Measurements from ENCODE around the gene NOL4L. TPM values are rescaled to one million over a fixed set of nuclear protein-coding genes. Genes with fewer than 3 reads are reported as not detected.

NOL4L gene
- polyA plus RNA-seq, 4 donors, result 16.0 to 97.3 (median 24.0) TPM

DNA sequence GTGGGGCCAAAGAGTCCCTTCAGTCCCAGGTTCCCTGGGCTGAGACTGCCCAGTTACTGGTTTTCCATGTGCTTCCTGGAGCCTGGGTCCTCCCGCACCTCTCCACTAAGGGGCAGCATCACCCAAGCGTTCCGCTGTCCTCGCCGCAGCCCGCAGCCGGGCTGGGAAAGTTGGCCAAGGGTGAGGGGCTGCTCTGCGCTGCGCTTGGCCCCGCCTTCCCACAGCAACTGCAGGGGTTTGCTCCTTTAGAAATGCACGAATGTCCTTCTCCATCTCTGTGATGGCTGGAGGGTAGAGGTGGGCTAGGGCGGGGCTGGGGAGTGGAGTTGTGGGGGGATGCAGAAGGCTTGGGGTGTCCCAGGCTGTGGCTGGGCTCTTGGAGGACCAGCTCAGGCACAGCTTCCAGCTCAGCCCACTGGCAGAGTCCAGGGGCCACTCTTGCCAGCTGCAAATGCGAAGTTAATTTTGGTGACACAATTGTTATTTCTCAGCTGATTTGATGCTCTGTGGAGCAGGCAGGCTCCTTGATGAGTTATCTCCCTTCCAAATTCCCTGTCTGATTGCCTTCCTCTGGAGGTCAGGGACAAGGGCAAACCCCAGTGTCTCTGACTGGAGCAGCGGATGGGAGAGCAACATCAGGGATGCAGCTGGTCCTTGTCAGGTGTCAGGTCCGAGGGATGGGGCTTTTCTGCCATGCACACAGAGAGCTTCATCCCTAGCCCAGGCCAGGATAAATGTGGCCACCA is 63.2 kb downstream of the NOL4L start:
- Histone ChIP-seq H3K27ac (ENCODE audit: low read depth in 1 of 3, low read length in 2 of 3) (no peak overlapping the region), H3K4me1 (ENCODE audit: control insufficient read depth in 3 of 3, insufficient read depth in 2 of 3, low read depth in 1 of 3, low read length in 2 of 3) (peaks cover 0 to 16% (median 0%) of the 10 kb centered on the region in 3 donors), H3K4me3 (ENCODE audit: low read depth in 1 of 3, low read length in 3 of 3) (no peak overlapping the region), H3K27me3 (ENCODE audit: control insufficient read depth in 3 of 3, insufficient read depth in 3 of 3, low read length in 3 of 3) (no peaks in the 10 kb centered on the region), H3K9me3 (ENCODE audit: control insufficient read depth in 2 of 2, insufficient read depth in 1 of 2, low read depth in 1 of 2, low read length in 1 of 2) (no peaks in the 10 kb centered on the region), H3K36me3 (ENCODE audit: control insufficient read depth in 3 of 3, insufficient read depth in 2 of 3, low read depth in 1 of 3, low read length in 3 of 3) (peaks cover 0 to 76% (median 0%) of the 10 kb centered on the region in 3 donors)
- WGBS, 3 donors, result 18 to 25% (median 22%) methylated on average over 14 to 15 of the region's 15 CpGs
- no peak for FAIRE-seq
- peak; percentile 65 to 78 for DNase-seq

- H3K4me3 ChIP-seq (ENCODE audit: low read depth in 1 of 3, low read length in 3 of 3), result no peak overlapping the region
- DNase-seq, result no peak
- peaks cover 0 to 76% (median 0%) of the 10 kb centered on the region in 3 donors for H3K36me3 ChIP-seq (ENCODE audit: control insufficient read depth in 3 of 3, insufficient read depth in 2 of 3, low read depth in 1 of 3, low read length in 3 of 3)
- H3K4me1 ChIP-seq (ENCODE audit: control insufficient read depth in 3 of 3, insufficient read depth in 2 of 3, low read depth in 1 of 3, low read length in 2 of 3), result peaks cover 0 to 17% (median 0%) of the 10 kb centered on the region in 3 donors
- 81 to 90% (median 82%) methylated on average over 3 of the region's 3 CpGs for WGBS, 3 donors
- no peak overlapping the region for H3K27ac ChIP-seq (ENCODE audit: low read depth in 1 of 3, low read length in 2 of 3)
- FAIRE-seq, result no peak
- H3K27me3 ChIP-seq (ENCODE audit: control insufficient read depth in 3 of 3, insufficient read depth in 3 of 3, low read length in 3 of 3), result no peaks in the 10 kb centered on the region
- no peaks in the 10 kb centered on the region for H3K9me3 ChIP-seq (ENCODE audit: control insufficient read depth in 2 of 2, insufficient read depth in 1 of 2, low read depth in 1 of 2, low read length in 1 of 2)
These were observed 64.3 kb downstream of the NOL4L start for GRCh38 chr20:32520927-32521203.

- FAIRE-seq, result no peak
- H3K4me1 ChIP-seq (ENCODE audit: control insufficient read depth in 3 of 3, insufficient read depth in 2 of 3, low read depth in 1 of 3, low read length in 2 of 3), result peaks cover 0 to 13% (median 0%) of the 10 kb centered on the region in 3 donors
- H3K27ac ChIP-seq (ENCODE audit: low read depth in 1 of 3, low read length in 2 of 3), result no peak overlapping the region
- peaks cover 0 to 81% (median 0%) of the 10 kb centered on the region in 3 donors for H3K36me3 ChIP-seq (ENCODE audit: control insufficient read depth in 3 of 3, insufficient read depth in 2 of 3, low read depth in 1 of 3, low read length in 3 of 3)
- no peaks in the 10 kb centered on the region for H3K27me3 ChIP-seq (ENCODE audit: control insufficient read depth in 3 of 3, insufficient read depth in 3 of 3, low read length in 3 of 3)
- 79 to 89% (median 89%) methylated on average over 11 of the region's 11 CpGs for WGBS, 3 donors
- DNase-seq, result no peak
- H3K4me3 ChIP-seq (ENCODE audit: low read depth in 1 of 3, low read length in 3 of 3), result no peak overlapping the region
- no peaks in the 10 kb centered on the region for H3K9me3 ChIP-seq (ENCODE audit: control insufficient read depth in 2 of 2, insufficient read depth in 1 of 2, low read depth in 1 of 2, low read length in 1 of 2)
These were observed 65.8 kb downstream of the NOL4L start for GRCh38 chr20:32519381-32519730.

DNA sequence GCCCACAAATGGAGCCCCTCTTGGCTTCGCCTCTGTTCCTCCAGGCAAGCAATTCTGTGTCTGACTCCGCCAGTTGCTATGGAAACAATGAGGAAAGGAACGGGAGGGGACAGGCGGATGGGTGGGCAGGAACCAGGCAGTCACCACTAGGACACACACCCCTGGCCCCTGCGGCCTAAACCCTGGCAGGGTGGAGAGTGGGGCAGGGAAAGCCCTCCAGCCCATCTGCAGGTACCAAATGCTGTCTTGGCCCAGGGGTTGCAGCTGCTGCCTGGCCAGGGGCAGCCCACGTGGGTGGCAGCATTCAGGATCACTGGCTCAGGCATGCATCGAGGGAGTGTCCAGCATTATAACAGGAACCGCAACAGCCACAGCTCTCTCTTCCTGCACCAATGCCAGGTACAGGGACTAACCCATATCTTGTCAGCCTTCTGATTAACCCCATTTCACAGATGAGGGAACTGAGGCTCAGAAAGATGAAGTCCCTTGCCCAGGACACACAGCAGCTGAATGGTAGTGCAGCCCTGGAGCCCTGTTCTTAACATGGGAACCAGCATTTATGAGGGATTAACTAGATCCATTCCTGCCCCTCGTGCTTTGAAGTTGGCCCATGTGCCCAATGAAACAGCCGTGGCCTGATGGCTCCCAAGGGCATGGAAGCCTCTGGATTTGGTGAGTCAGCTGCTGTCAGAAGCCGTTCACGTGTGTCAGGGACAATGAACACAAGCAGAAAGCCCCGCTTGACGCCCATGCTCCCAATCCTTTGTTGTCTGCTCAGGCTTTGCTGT is 66.3 kb downstream of the NOL4L start:
- Histone ChIP-seq H3K27me3 (ENCODE audit: control insufficient read depth in 3 of 3, insufficient read depth in 3 of 3, low read length in 3 of 3) (no peaks in the 10 kb centered on the region), H3K9me3 (ENCODE audit: control insufficient read depth in 2 of 2, insufficient read depth in 1 of 2, low read depth in 1 of 2, low read length in 1 of 2) (no peaks in the 10 kb centered on the region), H3K4me3 (ENCODE audit: low read depth in 1 of 3, low read length in 3 of 3) (no peak overlapping the region), H3K4me1 (ENCODE audit: control insufficient read depth in 3 of 3, insufficient read depth in 2 of 3, low read depth in 1 of 3, low read length in 2 of 3) (peaks cover 0 to 13% (median 0%) of the 10 kb centered on the region in 3 donors), H3K27ac (ENCODE audit: low read depth in 1 of 3, low read length in 2 of 3) (no peak overlapping the region), H3K36me3 (ENCODE audit: control insufficient read depth in 3 of 3, insufficient read depth in 2 of 3, low read depth in 1 of 3, low read length in 3 of 3) (peaks cover 0 to 78% (median 0%) of the 10 kb centered on the region in 3 donors)
- no peak for FAIRE-seq
- DNase-seq, result no peak
- 70 to 78% (median 76%) methylated on average over 14 of the region's 14 CpGs for WGBS, 3 donors

DNA sequence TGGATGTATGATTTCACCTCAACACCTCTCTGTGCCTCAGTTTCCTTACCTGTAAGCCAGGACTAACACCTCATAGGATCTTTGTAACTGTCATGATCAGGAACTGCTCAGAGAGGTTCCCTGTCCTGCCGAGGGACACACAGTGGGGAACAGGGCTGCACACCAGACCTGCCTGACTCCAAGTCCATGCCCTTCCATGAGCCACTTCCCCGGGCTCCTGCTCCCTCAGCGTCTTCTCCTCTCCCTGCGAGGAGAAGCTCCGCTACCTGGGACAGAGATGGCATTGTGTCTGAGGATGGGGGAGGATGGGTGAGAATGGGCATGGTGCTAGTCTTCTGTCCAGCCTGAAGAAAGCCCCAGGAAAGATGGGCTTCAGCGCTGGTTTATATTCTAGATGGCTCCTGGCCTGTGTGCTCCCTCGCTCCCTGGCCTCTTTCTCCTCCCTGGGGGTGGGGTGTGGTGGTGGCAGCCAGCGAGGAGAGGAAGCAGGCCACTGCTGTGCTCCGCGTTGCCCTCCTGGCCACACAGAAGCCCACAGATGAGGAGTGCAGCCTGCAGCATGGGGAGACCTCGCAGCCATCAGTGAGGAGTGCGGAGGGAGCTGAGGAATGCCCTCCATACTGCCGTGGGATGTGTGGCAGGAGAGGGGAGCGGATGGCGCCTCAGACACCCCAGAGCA is 67.1 kb downstream of the NOL4L start:
- Histone ChIP-seq H3K36me3 (ENCODE audit: control insufficient read depth in 3 of 3, insufficient read depth in 2 of 3, low read depth in 1 of 3, low read length in 3 of 3) (peaks cover 0 to 77% (median 0%) of the 10 kb centered on the region in 3 donors), H3K27ac (ENCODE audit: low read depth in 1 of 3, low read length in 2 of 3) (peak overlapping the region in 2 of 3 donors; percentile 1), H3K27me3 (ENCODE audit: control insufficient read depth in 3 of 3, insufficient read depth in 3 of 3, low read length in 3 of 3) (no peaks in the 10 kb centered on the region), H3K9me3 (ENCODE audit: control insufficient read depth in 2 of 2, insufficient read depth in 1 of 2, low read depth in 1 of 2, low read length in 1 of 2) (no peaks in the 10 kb centered on the region), H3K4me1 (ENCODE audit: control insufficient read depth in 3 of 3, insufficient read depth in 2 of 3, low read depth in 1 of 3, low read length in 2 of 3) (peaks cover 0 to 13% (median 0%) of the 10 kb centered on the region in 3 donors), H3K4me3 (ENCODE audit: low read depth in 1 of 3, low read length in 3 of 3) (no peak overlapping the region)
- FAIRE-seq, result no peak
- DNase-seq, result no peak
- 85 to 93% (median 88%) methylated on average over 14 to 15 of the region's 15 CpGs for WGBS, 3 donors

DNA sequence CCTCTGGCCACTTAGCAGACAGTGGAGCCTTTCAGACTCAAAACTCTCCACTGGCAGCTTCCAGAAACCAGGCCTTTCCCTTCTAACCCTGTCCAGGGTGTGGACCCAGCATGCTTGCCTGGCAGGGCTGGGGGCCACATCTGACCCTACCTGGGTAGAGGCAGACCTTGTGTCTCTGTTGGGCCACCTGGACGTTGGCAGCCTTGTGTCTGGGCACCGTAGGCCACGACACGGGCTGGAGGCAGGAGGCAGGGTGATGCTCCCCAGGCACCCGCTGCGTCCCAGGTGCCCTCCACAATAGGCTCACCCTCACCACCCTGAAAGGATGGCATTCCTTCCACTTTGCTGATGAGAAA is 67.6 kb downstream of the NOL4L start:
- H3K36me3 ChIP-seq (ENCODE audit: control insufficient read depth in 3 of 3, insufficient read depth in 2 of 3, low read depth in 1 of 3, low read length in 3 of 3), result peaks cover 0 to 74% (median 0%) of the 10 kb centered on the region in 3 donors
- peaks cover 0 to 13% (median 0%) of the 10 kb centered on the region in 3 donors for H3K4me1 ChIP-seq (ENCODE audit: control insufficient read depth in 3 of 3, insufficient read depth in 2 of 3, low read depth in 1 of 3, low read length in 2 of 3)
- 79 to 90% (median 89%) methylated on average over 6 of the region's 6 CpGs for WGBS, 3 donors
- no peaks in the 10 kb centered on the region for H3K9me3 ChIP-seq (ENCODE audit: control insufficient read depth in 2 of 2, insufficient read depth in 1 of 2, low read depth in 1 of 2, low read length in 1 of 2)
- H3K4me3 ChIP-seq (ENCODE audit: low read depth in 1 of 3, low read length in 3 of 3), result no peak overlapping the region
- H3K27me3 ChIP-seq (ENCODE audit: control insufficient read depth in 3 of 3, insufficient read depth in 3 of 3, low read length in 3 of 3), result no peaks in the 10 kb centered on the region
- peak overlapping the region in 2 of 3 donors; percentile 1 for H3K27ac ChIP-seq (ENCODE audit: low read depth in 1 of 3, low read length in 2 of 3)
- no peak for FAIRE-seq
- no peak for DNase-seq

GRCh38 chr20:32516583-32517517 is 68.3 kb downstream of the NOL4L start:
- no peak for FAIRE-seq
- H3K27me3 ChIP-seq (ENCODE audit: control insufficient read depth in 3 of 3, insufficient read depth in 3 of 3, low read length in 3 of 3), result no peaks in the 10 kb centered on the region
- peak overlapping the region in 1 of 3 donors; percentile 1 for H3K27ac ChIP-seq (ENCODE audit: low read depth in 1 of 3, low read length in 2 of 3)
- no peak overlapping the region for H3K4me3 ChIP-seq (ENCODE audit: low read depth in 1 of 3, low read length in 3 of 3)
- DNase-seq, result no peak
- H3K9me3 ChIP-seq (ENCODE audit: control insufficient read depth in 2 of 2, insufficient read depth in 1 of 2, low read depth in 1 of 2, low read length in 1 of 2), result no peaks in the 10 kb centered on the region
- H3K36me3 ChIP-seq (ENCODE audit: control insufficient read depth in 3 of 3, insufficient read depth in 2 of 3, low read depth in 1 of 3, low read length in 3 of 3), result peaks cover 0 to 67% (median 0%) of the 10 kb centered on the region in 3 donors
- H3K4me1 ChIP-seq (ENCODE audit: control insufficient read depth in 3 of 3, insufficient read depth in 2 of 3, low read depth in 1 of 3, low read length in 2 of 3), result peaks cover 0 to 9% (median 0%) of the 10 kb centered on the region in 3 donors
- WGBS, 3 donors, result 65 to 77% (median 76%) methylated on average over 10 of the region's 10 CpGs
